GM12878 (cell line): ENCODE measurements around the gene CBLB. TPM values are rescaled to one million over a fixed set of nuclear protein-coding genes. Genes with fewer than 3 reads are reported as not detected.

Experiments
- ATAC-seq: fragments of 200-7000 bp; cut with Tn5 transposase; 3 replicates; pipeline ENCODE4 v1.9.1; 2020; ENCODE audit warnings: mild to moderate bottlenecking, moderate library complexity
- BruUV-seq: library from RNA; stranded (reverse); fragments of 400-500 nt; replicated peaks from 2 replicates; lab custom pipeline; 2021; lab: Mats Ljungman, UMichigan
- CTCF ChIA-PET: fragments of 300-600 bp; sonication (Branson Sonifier 250); formaldehyde crosslinking; extraction: SDS; loops from one replicate; lab custom pipeline; 2021; ENCODE audit warnings: inconsistent platforms; lab: Yijun Ruan, JAX
- POLR2A ChIA-PET: fragments of 350-600 bp; formaldehyde crosslinking; extraction: SDS; loops from one replicate; lab custom pipeline; 2021; ENCODE audit warnings: inconsistent platforms; lab: Charles Lee
- RAD21 ChIA-PET: fragments of 300-600 bp; sonication (Branson Sonifier 250); formaldehyde crosslinking; loops from one replicate; lab custom pipeline; 2023; ENCODE audit warnings: antibody characterized with exemption; ENCODE audit not compliant: unreplicated experiment; lab: Charles Lee
- SMC1A ChIA-PET: fragments of 300-600 bp; sonication (Branson Sonifier 250); formaldehyde crosslinking; loops from one replicate; lab custom pipeline; 2023; ENCODE audit not compliant: unreplicated experiment, uncharacterized antibody; lab: Charles Lee
- DNase-seq: peaks from one replicate; pipeline ENCODE4 v3.0.0-alpha.2; 2011; ENCODE audit warnings: low read depth, low spot score
- FAIRE-seq: peaks from 3 replicates; lab custom pipeline; 2011; peaks lifted over from hg19 to GRCh38; lab: Jason Lieb, UNC
- H2AFZ ChIP-seq: 2 replicates; pipeline ENCODE4 v1.6.0; 2011; ENCODE audit warnings: low read depth, low read length, control low read depth; ENCODE audit not compliant: control insufficient read depth
- H3K27ac ChIP-seq: 2 replicates; pipeline ENCODE4 v1.5.1; 2011; ENCODE audit warnings: control low read depth; ENCODE audit not compliant: control insufficient read depth, insufficient read depth
- H3K27me3 ChIP-seq, 2 experiments: replicated peaks in 1 of 2; 2 replicates each; pipeline versions ENCODE4 v1.6.0 to v1.6.1; 2011; ENCODE audit warnings: low read length in 1 of 2; ENCODE audit not compliant: control insufficient read depth in 2 of 2, insufficient read depth in 2 of 2
- H3K36me3 ChIP-seq, 2 experiments: 2 replicates each; pipeline ENCODE4 v1.5.1; 2011; ENCODE audit warnings: low read length in 1 of 2; ENCODE audit not compliant: control insufficient read depth in 2 of 2, insufficient read depth in 2 of 2
- H3K4me1 ChIP-seq: 2 replicates; pipeline ENCODE4 v1.6.1; 2011; ENCODE audit warnings: mild to moderate bottlenecking, low read length, moderate library complexity, mixed read lengths; ENCODE audit not compliant: control insufficient read depth, insufficient read depth
- H3K4me2 ChIP-seq: 2 replicates; pipeline ENCODE4 v1.6.0; 2011; ENCODE audit warnings: control low read depth; ENCODE audit not compliant: control insufficient read depth, insufficient read depth
- H3K4me3 ChIP-seq: fragments of 200-600 bp; sonication (generic); 2 replicates; pipeline ENCODE4 v1.5.1; 2016
- H3K79me2 ChIP-seq: 2 replicates; pipeline ENCODE4 v1.6.0; 2011; ENCODE audit warnings: low read length; ENCODE audit not compliant: control insufficient read depth, insufficient read depth
- H3K9ac ChIP-seq: 2 replicates; pipeline ENCODE4 v1.8.0; 2011; ENCODE audit warnings: low read length, control low read depth, mixed read lengths; ENCODE audit not compliant: control insufficient read depth, insufficient read depth
- H3K9me3 ChIP-seq: replicated peaks from 3 replicates; pipeline ENCODE4 v1.5.1; 2011; ENCODE audit warnings: mild to moderate bottlenecking, low read length; ENCODE audit not compliant: control insufficient read depth, insufficient read depth
- H4K20me1 ChIP-seq: 2 replicates; pipeline ENCODE4 v1.6.0; 2011; ENCODE audit not compliant: control insufficient read depth, insufficient read depth
- CHD2 ChIP-seq: IDR thresholded peaks from 2 replicates; pipeline ENCODE4 v1.6.1; 2011; ENCODE audit warnings: low read depth, low read length, improper control_type of control experiment, borderline replicate concordance
- ETV6 ChIP-seq, 2 experiments: fragments of 450-650 bp in 1 of 2; IDR thresholded peaks in 1 of 2; conservative IDR thresholded peaks in 1 of 2; 2 replicates each; pipeline ENCODE4 v1.6.1; 2014; ENCODE audit warnings: antibody characterized with exemption in 1 of 2, borderline replicate concordance in 1 of 2, low read depth in 1 of 2, mild to moderate bottlenecking in 1 of 2, moderate library complexity in 1 of 2
- HDAC6 ChIP-seq: fragments of 200-600 bp; sonication (generic); IDR thresholded peaks from one replicate; pipeline ENCODE4 v1.8.0; 2017; ENCODE audit warnings: antibody characterized with exemption; ENCODE audit not compliant: unreplicated experiment
- IKZF1 ChIP-seq: fragments of 450-650 bp; conservative IDR thresholded peaks from 2 replicates; pipeline ENCODE4 v1.6.1; 2017; ENCODE audit warnings: antibody characterized with exemption, mild to moderate bottlenecking
- MTA2 ChIP-seq: fragments of 450-650 bp; IDR thresholded peaks from 2 replicates; pipeline ENCODE4 v1.6.1; 2016; ENCODE audit warnings: low read depth, mild to moderate bottlenecking, moderate library complexity
- POLR2A ChIP-seq: IDR thresholded peaks from 2 replicates; pipeline ENCODE4 v1.6.1; 2011; ENCODE audit warnings: low read depth, mild to moderate bottlenecking, low read length
- POLR2AphosphoS5 ChIP-seq: IDR thresholded peaks from 2 replicates; pipeline ENCODE4 v1.6.1; 2011; ENCODE audit warnings: mild to moderate bottlenecking, low read length, inconsistent platforms
- RBBP5 ChIP-seq: fragments of 200-600 bp; sonication (generic); conservative IDR thresholded peaks from 2 replicates; pipeline ENCODE4 v1.6.1; 2016
- TAF1 ChIP-seq: IDR thresholded peaks from 2 replicates; pipeline ENCODE4 v1.6.1; 2011; ENCODE audit warnings: mild to moderate bottlenecking, low read depth, low read length, borderline replicate concordance
- ZBED1 ChIP-seq: IDR thresholded peaks from 2 replicates; pipeline ENCODE4 v1.6.1; 2016; ENCODE audit warnings: borderline replicate concordance
- ZNF207 ChIP-seq: fragments of 450-650 bp; IDR thresholded peaks from 2 replicates; pipeline ENCODE4 v1.6.1; 2014; ENCODE audit warnings: antibody characterized with exemption, mild to moderate bottlenecking, borderline replicate concordance
- ZNF217 ChIP-seq: fragments of 450-650 bp; IDR thresholded peaks from 2 replicates; pipeline ENCODE4 v1.6.1; 2017; ENCODE audit warnings: antibody characterized with exemption, mild to moderate bottlenecking
- WGBS: methylation state at CpG from one replicate; pipeline ENCODE4 v1.1.6; 2016; ENCODE audit warnings: low lambda C conversion rate; ENCODE audit not compliant: insufficient replicate concordance, insufficient coverage; ENCODE audit errors: missing lambda C conversion rate; 5-methylcytosine and 5-hydroxymethylcytosine counted together
- in situ Hi-C: fragments of 300-500 bp; cut with MboI; formaldehyde crosslinking; loops from 9 replicates; pipeline ENCODE4 v1.14.3; 2018; ENCODE audit warnings: mixed read lengths
- intact Hi-C: fragments of 100-400 bp; cut with micrococcal nuclease; formaldehyde crosslinking; loops from one replicate; pipeline ENCODE4 v1.14.2; 2022; ENCODE audit not compliant: unreplicated experiment
- polyA plus RNA-seq, 11 experiments: library from polyadenylated mRNA; depleted of rRNA in 4 of 11; unstranded in 6 of 11; stranded (reverse) in 5 of 11; fragments of >200 nt; fragmentation: Nextera tagmentation in 4 of 11; fragmentation: Illumina TruSeq in 1 of 11; extraction: Ambion mirVana in 4 of 11; extraction: Trizol in 1 of 11; gene quantifications; 1 replicate in 1 of 11; 2 replicates in 10 of 11; pipeline versions ENCODE4 v1.2.1 to v1.2.3, GENCODE V29; 2011 to 2016; ENCODE audit warnings: inconsistent platforms in 2 of 11, missing spikeins in 2 of 11, low read depth in 1 of 11
- total RNA-seq, 4 experiments: library from RNA; depleted of rRNA in 3 of 4; stranded (reverse); fragments of >200 nt in 3 of 4; fragmentation: Illumina TruSeq in 1 of 4; extraction: Trizol in 1 of 4; gene quantifications; 2 replicates each; pipeline versions ENCODE4 v1.2.1 to v1.2.3, GENCODE V29; 2013 to 2021
- TF ChIP-seq, protein P1 (sequence below): fragments of 450-650 bp; IDR thresholded peaks from 2 replicates; pipeline ENCODE4 v1.6.1; 2017; ENCODE audit warnings: mild to moderate bottlenecking, moderate library complexity
- TF ChIP-seq, protein P2 (sequence below): IDR thresholded peaks from 2 replicates; pipeline ENCODE4 v1.6.1; 2012; ENCODE audit warnings: low read depth, low read length, improper control_type of control experiment
- TF ChIP-seq, protein P3 (sequence below): fragments of 450-650 bp; IDR thresholded peaks from 2 replicates; pipeline ENCODE4 v1.6.1; 2017; ENCODE audit warnings: mild to moderate bottlenecking, low read depth, inconsistent platforms; ENCODE audit not compliant: poor library complexity, severe bottlenecking

CBLB gene
- total and polyA plus RNA-seq, 10 of the 15 experiments (the other 5 are each of a cell fraction or from before 2014, with no cell fraction given) = 17.2 to 107 (median 41.9) TPM

DNA sequence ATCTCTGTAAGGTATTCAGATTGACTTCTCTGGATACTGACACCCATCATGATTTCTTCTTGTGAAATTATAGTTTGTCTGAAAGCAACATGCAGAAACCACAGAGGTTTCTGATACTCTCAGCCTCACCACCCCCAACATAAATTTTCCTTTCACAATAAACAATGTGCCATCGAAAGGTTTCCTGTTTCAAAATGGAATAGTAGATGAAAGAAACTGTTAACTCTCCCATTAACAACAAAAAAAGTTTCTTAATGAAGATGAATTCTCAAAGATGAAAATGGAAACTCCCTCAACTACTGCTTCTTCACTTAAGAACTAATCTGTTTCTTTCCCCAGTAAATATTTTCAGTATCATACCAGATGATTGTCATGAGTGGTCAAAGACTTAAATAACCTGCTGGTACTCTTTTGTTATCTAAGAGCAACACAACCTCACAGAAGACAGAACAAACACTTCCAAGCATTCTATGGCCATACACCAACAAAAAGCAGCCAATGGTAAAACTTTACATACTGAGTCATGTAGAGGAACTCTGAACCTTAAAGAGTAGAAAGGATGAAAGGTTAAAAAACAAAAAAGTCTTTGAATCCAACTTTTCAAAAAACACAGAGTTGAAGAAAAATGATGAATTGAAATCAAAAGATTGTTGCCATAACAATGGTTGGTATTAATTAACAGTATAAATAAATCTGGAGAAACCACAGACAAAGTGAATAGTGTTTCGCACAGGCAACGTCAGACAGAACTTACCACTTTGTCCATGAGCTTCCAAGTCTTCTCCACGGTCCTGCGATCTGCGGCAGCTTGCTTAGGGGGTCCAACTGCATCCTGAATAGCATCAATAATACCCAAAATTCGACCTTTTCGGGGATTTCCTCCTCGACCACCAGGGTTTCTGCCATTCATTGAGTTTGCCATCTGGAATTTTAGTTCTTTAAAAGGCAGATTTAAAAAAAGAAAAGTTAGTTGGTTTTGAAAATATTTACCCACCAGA lies 1.9 kb downstream of the CBLB start:
- peak overlapping the region; percentile 97 for H3K4me2 ChIP-seq
- peak overlapping the region; percentile 94 for H3K27ac ChIP-seq
- WGBS = 64% methylated on average over 9 of the region's 9 CpGs
- DNase-seq (peak; percentile 80), FAIRE-seq (no peak), ATAC-seq (peak; percentile 18)
- SMC1A ChIA-PET = interaction anchor here (0.7 to 8.2 kb wide), 23 partner anchors 8 to 436 kb away, joined by 3 to 49 read pairs (median 4); no protein-coding TSS in a partner anchor
- no peak overlapping the region for H2AFZ ChIP-seq
- intact Hi-C loops = loop anchor here (1.0 to 10.0 kb wide), 12 partner anchors 30 to 742 kb away; no protein-coding TSS in a partner anchor
- POLR2A ChIA-PET = interaction anchor here (0.7 to 1.9 kb wide), 11 partner anchors 9 to 729 kb away, joined by 3 to 9 read pairs (median 3); no protein-coding TSS in a partner anchor
- H3K9ac ChIP-seq = peak overlapping the region; percentile 95
- H3K79me2 ChIP-seq = peaks cover 70% of the 10 kb centered on the region
- BruUV-seq = TSS peak; percentile 90
- no peaks in the 10 kb centered on the region for H3K9me3 ChIP-seq
- H4K20me1 ChIP-seq = no peaks in the 10 kb centered on the region
- H3K36me3 ChIP-seq = peaks cover 0 to 19% of the 10 kb centered on the region in 2 experiments; a peak in 2 of 4 replicates
- CTCF ChIA-PET = interaction anchor here (0.6 to 2.6 kb wide), 4 partner anchors 15 to 743 kb away, joined by 3 to 7 read pairs (median 4); no protein-coding TSS in a partner anchor
- in situ Hi-C loops = loop anchor here (25.0 kb wide), 1 partner anchor 745 kb away; no protein-coding TSS in a partner anchor
- RAD21 ChIA-PET = interaction anchor here (0.9 to 10.0 kb wide), 18 partner anchors 30 to 742 kb away, joined by 3 to 119 read pairs (median 4); no protein-coding TSS in a partner anchor
- peaks cover 14% of the 10 kb centered on the region for H3K4me1 ChIP-seq
- no peaks in the 10 kb centered on the region for H3K27me3 ChIP-seq
- H3K4me3 ChIP-seq = peak overlapping the region; percentile 98
- TF ChIP-seq, protein P1, sequence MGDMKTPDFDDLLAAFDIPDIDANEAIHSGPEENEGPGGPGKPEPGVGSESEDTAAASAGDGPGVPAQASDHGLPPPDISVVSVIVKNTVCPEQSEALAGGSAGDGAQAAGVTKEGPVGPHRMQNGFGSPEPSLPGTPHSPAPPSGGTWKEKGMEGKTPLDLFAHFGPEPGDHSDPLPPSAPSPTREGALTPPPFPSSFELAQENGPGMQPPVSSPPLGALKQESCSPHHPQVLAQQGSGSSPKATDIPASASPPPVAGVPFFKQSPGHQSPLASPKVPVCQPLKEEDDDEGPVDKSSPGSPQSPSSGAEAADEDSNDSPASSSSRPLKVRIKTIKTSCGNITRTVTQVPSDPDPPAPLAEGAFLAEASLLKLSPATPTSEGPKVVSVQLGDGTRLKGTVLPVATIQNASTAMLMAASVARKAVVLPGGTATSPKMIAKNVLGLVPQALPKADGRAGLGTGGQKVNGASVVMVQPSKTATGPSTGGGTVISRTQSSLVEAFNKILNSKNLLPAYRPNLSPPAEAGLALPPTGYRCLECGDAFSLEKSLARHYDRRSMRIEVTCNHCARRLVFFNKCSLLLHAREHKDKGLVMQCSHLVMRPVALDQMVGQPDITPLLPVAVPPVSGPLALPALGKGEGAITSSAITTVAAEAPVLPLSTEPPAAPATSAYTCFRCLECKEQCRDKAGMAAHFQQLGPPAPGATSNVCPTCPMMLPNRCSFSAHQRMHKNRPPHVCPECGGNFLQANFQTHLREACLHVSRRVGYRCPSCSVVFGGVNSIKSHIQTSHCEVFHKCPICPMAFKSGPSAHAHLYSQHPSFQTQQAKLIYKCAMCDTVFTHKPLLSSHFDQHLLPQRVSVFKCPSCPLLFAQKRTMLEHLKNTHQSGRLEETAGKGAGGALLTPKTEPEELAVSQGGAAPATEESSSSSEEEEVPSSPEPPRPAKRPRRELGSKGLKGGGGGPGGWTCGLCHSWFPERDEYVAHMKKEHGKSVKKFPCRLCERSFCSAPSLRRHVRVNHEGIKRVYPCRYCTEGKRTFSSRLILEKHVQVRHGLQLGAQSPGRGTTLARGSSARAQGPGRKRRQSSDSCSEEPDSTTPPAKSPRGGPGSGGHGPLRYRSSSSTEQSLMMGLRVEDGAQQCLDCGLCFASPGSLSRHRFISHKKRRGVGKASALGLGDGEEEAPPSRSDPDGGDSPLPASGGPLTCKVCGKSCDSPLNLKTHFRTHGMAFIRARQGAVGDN = peak; percentile 32; the same call in 1 of the 2 replicates
- TF ChIP-seq TAF1 (0 out of 2 replicates have a peak, but pooled peaks have one; percentile 43), RBBP5 (no peak), POLR2A (peak; percentile 58), ETV6 (conservative IDR thresholded peaks at IDR 0.05 in 1 of 2, IDR thresholded peaks at IDR 0.05 in 1 of 2; ENCODE audit: borderline replicate concordance in 1 of 2, low read depth in 1 of 2) (peak in 1 of 2 experiments; percentile 54; a peak in 1 of 4 replicates), CHD2 (0 out of 2 replicates have a peak, but pooled peaks have one; percentile 23), IKZF1 (peak; percentile 69), ZNF217 (peak; percentile 74; the same call in 1 of the 2 replicates), ZNF207 (0 out of 2 replicates have a peak, but pooled peaks have one; percentile 76), ZBED1 (peak; percentile 75; the same call in 1 of the 2 replicates), POLR2AphosphoS5 (peak; percentile 65; the same call in 1 of the 2 replicates), MTA2 (peak; percentile 86), HDAC6 (no peak)
- TF ChIP-seq, protein P2, sequence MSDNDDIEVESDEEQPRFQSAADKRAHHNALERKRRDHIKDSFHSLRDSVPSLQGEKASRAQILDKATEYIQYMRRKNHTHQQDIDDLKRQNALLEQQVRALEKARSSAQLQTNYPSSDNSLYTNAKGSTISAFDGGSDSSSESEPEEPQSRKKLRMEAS = no peak
- TF ChIP-seq, protein P3, sequence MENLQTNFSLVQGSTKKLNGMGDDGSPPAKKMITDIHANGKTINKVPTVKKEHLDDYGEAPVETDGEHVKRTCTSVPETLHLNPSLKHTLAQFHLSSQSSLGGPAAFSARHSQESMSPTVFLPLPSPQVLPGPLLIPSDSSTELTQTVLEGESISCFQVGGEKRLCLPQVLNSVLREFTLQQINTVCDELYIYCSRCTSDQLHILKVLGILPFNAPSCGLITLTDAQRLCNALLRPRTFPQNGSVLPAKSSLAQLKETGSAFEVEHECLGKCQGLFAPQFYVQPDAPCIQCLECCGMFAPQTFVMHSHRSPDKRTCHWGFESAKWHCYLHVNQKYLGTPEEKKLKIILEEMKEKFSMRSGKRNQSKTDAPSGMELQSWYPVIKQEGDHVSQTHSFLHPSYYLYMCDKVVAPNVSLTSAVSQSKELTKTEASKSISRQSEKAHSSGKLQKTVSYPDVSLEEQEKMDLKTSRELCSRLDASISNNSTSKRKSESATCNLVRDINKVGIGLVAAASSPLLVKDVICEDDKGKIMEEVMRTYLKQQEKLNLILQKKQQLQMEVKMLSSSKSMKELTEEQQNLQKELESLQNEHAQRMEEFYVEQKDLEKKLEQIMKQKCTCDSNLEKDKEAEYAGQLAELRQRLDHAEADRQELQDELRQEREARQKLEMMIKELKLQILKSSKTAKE = peak; percentile 56
